Liver (tissue), 3 donors: ENCODE data around the gene DMAC2.

Source experiments
- ATF3 ChIP-seq: IDR thresholded peaks from 2 replicates; pipeline ENCODE4 v1.6.1; 2016; ENCODE audit warnings: antibody characterized with exemption
- CTCF ChIP-seq: fragments of 150-350 bp; IDR thresholded peaks from 2 replicates; pipeline ENCODE4 v1.5.1; 2017; ENCODE audit warnings: improper control_type of control experiment, low read depth, low read length; ENCODE audit not compliant: missing input control
- EGR1 ChIP-seq, 2 donors: IDR thresholded peaks; 2 replicates each; pipeline ENCODE4 v1.6.1; 2016 to 2018; ENCODE audit warnings: antibody characterized with exemption in 2 of 2, low read depth in 2 of 2
- FOXA1 ChIP-seq: IDR thresholded peaks from 2 replicates; pipeline ENCODE4 v1.6.1; 2016; ENCODE audit warnings: antibody characterized with exemption
- GABPA ChIP-seq, 2 donors: IDR thresholded peaks in 1 of 2; conservative IDR thresholded peaks in 1 of 2; 2 replicates each; pipeline ENCODE4 v1.6.1; 2016; ENCODE audit warnings: antibody characterized with exemption in 2 of 2, mild to moderate bottlenecking in 1 of 2, moderate library complexity in 1 of 2
- HNF4A ChIP-seq, 2 donors: conservative IDR thresholded peaks; 2 replicates each; pipeline ENCODE4 v1.6.1; 2016; ENCODE audit warnings: antibody characterized with exemption in 2 of 2, mild to moderate bottlenecking in 2 of 2
- HNF4G ChIP-seq: IDR thresholded peaks from 2 replicates; pipeline ENCODE4 v1.6.1; 2016; ENCODE audit warnings: antibody characterized with exemption
- JUND ChIP-seq, 2 donors: IDR thresholded peaks; 2 replicates each; pipeline ENCODE4 v1.6.1; 2016; ENCODE audit warnings: antibody characterized with exemption in 2 of 2
- MAX ChIP-seq: IDR thresholded peaks from 2 replicates; pipeline ENCODE4 v1.6.1; 2016; ENCODE audit warnings: antibody characterized with exemption
- REST ChIP-seq: IDR thresholded peaks from 2 replicates; pipeline ENCODE4 v1.6.1; 2016; ENCODE audit warnings: antibody characterized with exemption, mild to moderate bottlenecking
- TAF1 ChIP-seq: conservative IDR thresholded peaks from 2 replicates; pipeline ENCODE4 v1.6.1; 2016; ENCODE audit warnings: antibody characterized with exemption, mild to moderate bottlenecking
- YY1 ChIP-seq: IDR thresholded peaks from 2 replicates; pipeline ENCODE4 v1.6.1; 2016; ENCODE audit warnings: antibody characterized with exemption, mild to moderate bottlenecking
- donor health status: healthy.
- donor health status: healthy.

- TF ChIP-seq FOXA1 (no peak), CTCF (no peak), MAX (no peak), REST (no peak), TAF1 (no peak), JUND (IDR thresholded peaks at IDR 0.05) (no peak), YY1 (no peak), EGR1 (IDR thresholded peaks at IDR 0.05; ENCODE audit: low read depth in 2 of 2) (no peak), ATF3 (no peak), HNF4A (conservative IDR thresholded peaks at IDR 0.05) (no peak), GABPA (IDR thresholded peaks at IDR 0.05 in 1 of 2, conservative IDR thresholded peaks at IDR 0.05 in 1 of 2) (no peak), HNF4G (no peak)
Observed at GRCh38 chr19:41426952-41427646, 12.6 kb downstream of the DMAC2 start, which contains the start of gene B3GNT8.
